ENCODE measurements around the gene SEC61A2.

GRCh38 chr10:12154516-12154915 is 25.0 kb downstream of the SEC61A2 start:
- TF ChIP-seq EZH2 (IDR thresholded peaks at IDR 0.05) (no peak), POLR2AphosphoS5 (IDR thresholded peaks at IDR 0.05; ENCODE audit: borderline replicate concordance, low read depth, low read length) (no peak), FOXP2 (optimal IDR thresholded peaks at IDR 0.05; ENCODE audit: control extremely low read depth, extremely low read length, insufficient read depth) (no peak)
